Transverse colon (tissue), 4 donors: ENCODE data around the gene APC2. TPM values are rescaled to one million over a fixed set of nuclear protein-coding genes. Genes with fewer than 3 reads are reported as not detected.

ENCODE experiments used
- DNase-seq: peaks from one replicate; pipeline ENCODE4 v3.0.0-alpha.2; 2019
- H3K27ac ChIP-seq, 4 donors: fragments of 200-600 bp; sonication (generic); 2 replicates each; pipeline ENCODE4 v1.5.1; 2016 to 2018; ENCODE audit warnings: inconsistent platforms in 4 of 4
- H3K27me3 ChIP-seq: fragments of 200-600 bp; sonication (generic); 2 replicates; pipeline ENCODE4 v1.5.1; 2017; ENCODE audit warnings: inconsistent platforms
- H3K36me3 ChIP-seq, 4 donors: fragments of 200-600 bp; sonication (generic); 2 replicates each; pipeline ENCODE4 v1.5.1; 2017 to 2019; ENCODE audit warnings: inconsistent platforms in 4 of 4
- H3K4me1 ChIP-seq, 4 donors: fragments of 200-600 bp; sonication (generic); 2 replicates each; pipeline ENCODE4 v1.5.1; 2017 to 2020; ENCODE audit warnings: inconsistent platforms in 4 of 4
- H3K4me3 ChIP-seq, 4 donors: fragments of 200-600 bp; sonication (generic); 1 replicate in 1 of 4; 2 replicates in 3 of 4; pipeline versions ENCODE4 v1.5.1 to v1.6.1; 2017 to 2019; ENCODE audit warnings: inconsistent platforms in 4 of 4
- H3K9me3 ChIP-seq, 2 donors: fragments of 200-600 bp; sonication (generic); 2 replicates each; pipeline ENCODE4 v1.5.1; 2017 to 2019; ENCODE audit warnings: inconsistent platforms in 2 of 2
- EP300 ChIP-seq: sonication (generic); formaldehyde crosslinking; IDR thresholded peaks from one replicate; pipeline ENCODE4 v1.6.1; 2017; ENCODE audit warnings: antibody characterized with exemption, low read depth
- POLR2A ChIP-seq: fragments of 450-650 bp; IDR thresholded peaks from one replicate; pipeline ENCODE4 v1.6.1; 2016; ENCODE audit warnings: antibody characterized with exemption, mild to moderate bottlenecking, moderate library complexity
- POLR2AphosphoS5 ChIP-seq, 3 donors: sonication (generic); formaldehyde crosslinking; IDR thresholded peaks; one replicate each; pipeline ENCODE4 v1.6.1; 2016; ENCODE audit warnings: antibody characterized with exemption in 3 of 3
- WGBS, 2 donors: methylation state at CpG; one replicate each; pipeline ENCODE4 v1.1.5; 2018; ENCODE audit warnings: low coverage in 1 of 2; 5-methylcytosine and 5-hydroxymethylcytosine counted together
- in situ Hi-C, 4 donors: fragments of 200-750 bp; cut with MboI; loops; one replicate each; pipeline versions ENCODE4 v1.15.0 to v1.15.1; 2017; ENCODE audit warnings: low sequenced_read_pairs in 3 of 4, low pct_ligation_motif_present in 1 of 4, low pct_unique_long_range_greater_than_20kb in 1 of 4
- intact Hi-C: fragments of 100-400 bp; cut with DNase I; formaldehyde crosslinking; loops from one replicate; pipeline ENCODE4 v1.15.1; 2023; ENCODE audit warnings: low total_unique reads
- total RNA-seq, 4 donors: library from RNA; depleted of rRNA; stranded (reverse); fragments of >200 nt; gene quantifications; one replicate each; pipeline ENCODE4 v1.1.0, GENCODE V29; 2016
- TF ChIP-seq, protein P1 (sequence below), 5 experiments: fragments of 200-600 bp in 3 of 5; fragments of 450-650 bp in 2 of 5; sonication (generic) in 3 of 5; IDR thresholded peaks; 1 replicate in 2 of 5; 2 replicates in 3 of 5; pipeline ENCODE4 v1.5.1; 2016 to 2017; ENCODE audit warnings: antibody characterized with exemption in 5 of 5, inconsistent platforms in 3 of 5, mild to moderate bottlenecking in 2 of 5, moderate library complexity in 1 of 5

APC2 gene
- total RNA-seq, 4 donors from 2014 or later = under 0.01 to 6.0 (median 0.36) TPM

DNA sequence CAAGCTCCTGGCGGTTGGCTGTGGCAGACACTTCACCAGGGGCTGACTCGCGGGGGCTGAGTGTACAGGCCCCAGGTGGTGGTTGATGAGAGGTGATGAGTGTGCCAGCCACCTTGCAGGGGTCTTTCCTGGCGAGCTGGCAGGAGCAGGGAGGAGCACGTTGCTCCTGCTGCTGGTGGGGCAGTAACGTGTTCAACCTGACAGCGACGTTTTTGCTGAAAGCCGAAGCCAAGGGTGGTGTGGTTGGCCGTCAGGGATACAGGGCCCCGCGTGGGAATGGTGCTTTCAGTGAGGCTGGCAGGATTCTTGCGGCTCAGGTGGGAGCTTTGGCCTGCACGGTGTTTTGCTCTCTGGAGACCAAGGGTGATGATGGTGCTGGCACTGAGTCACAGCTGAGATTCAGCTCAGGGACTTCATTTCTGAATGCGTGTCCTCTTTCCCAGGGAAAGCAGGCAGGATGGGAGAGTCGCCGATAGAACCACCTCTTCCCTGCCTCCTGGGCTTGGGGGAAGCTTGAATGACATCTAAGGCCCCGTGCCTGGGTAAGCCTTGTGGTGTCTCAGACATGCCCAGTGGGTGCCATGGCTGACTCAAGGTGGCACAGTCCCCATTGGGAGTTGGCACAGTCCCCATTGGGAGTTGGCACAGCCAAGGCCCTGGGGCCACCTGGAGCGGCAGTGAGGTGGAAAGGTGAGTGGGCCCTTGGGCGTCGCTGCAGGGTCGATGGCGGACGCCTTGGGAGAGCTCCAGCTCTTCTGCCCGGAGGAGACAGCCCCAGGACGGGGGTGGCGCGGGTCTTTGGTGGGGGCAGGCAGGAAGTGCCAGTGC is 33.7 kb upstream of the APC2 start:
- in situ Hi-C loops = no loop called here
- Histone ChIP-seq H3K9me3 (no peaks in the 10 kb centered on the region), H3K36me3 (peaks cover 0 to 18% (median 5%) of the 10 kb centered on the region in 4 donors), H3K4me3 (peak overlapping the region in 1 of 4 donors; percentile 16), H3K4me1 (peaks cover 29 to 52% (median 46%) of the 10 kb centered on the region in 4 donors), H3K27me3 (no peaks in the 10 kb centered on the region), H3K27ac (peak overlapping the region; percentile 65 to 82 (median 78))
- intact Hi-C loops = no loop called here
- no peak for TF ChIP-seq POLR2AphosphoS5 (IDR thresholded peaks at IDR 0.05)
- TF ChIP-seq, protein P1, sequence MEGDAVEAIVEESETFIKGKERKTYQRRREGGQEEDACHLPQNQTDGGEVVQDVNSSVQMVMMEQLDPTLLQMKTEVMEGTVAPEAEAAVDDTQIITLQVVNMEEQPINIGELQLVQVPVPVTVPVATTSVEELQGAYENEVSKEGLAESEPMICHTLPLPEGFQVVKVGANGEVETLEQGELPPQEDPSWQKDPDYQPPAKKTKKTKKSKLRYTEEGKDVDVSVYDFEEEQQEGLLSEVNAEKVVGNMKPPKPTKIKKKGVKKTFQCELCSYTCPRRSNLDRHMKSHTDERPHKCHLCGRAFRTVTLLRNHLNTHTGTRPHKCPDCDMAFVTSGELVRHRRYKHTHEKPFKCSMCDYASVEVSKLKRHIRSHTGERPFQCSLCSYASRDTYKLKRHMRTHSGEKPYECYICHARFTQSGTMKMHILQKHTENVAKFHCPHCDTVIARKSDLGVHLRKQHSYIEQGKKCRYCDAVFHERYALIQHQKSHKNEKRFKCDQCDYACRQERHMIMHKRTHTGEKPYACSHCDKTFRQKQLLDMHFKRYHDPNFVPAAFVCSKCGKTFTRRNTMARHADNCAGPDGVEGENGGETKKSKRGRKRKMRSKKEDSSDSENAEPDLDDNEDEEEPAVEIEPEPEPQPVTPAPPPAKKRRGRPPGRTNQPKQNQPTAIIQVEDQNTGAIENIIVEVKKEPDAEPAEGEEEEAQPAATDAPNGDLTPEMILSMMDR (IDR thresholded peaks at IDR 0.05) = no peak
- no peak for TF ChIP-seq POLR2A
- no peak for TF ChIP-seq EP300
- WGBS, 2 donors = 71% methylated on average over 25 of the region's 28 CpGs; no CpG with 5 or more reads in 1 of the 2 donors
- DNase-seq = no peak

DNA sequence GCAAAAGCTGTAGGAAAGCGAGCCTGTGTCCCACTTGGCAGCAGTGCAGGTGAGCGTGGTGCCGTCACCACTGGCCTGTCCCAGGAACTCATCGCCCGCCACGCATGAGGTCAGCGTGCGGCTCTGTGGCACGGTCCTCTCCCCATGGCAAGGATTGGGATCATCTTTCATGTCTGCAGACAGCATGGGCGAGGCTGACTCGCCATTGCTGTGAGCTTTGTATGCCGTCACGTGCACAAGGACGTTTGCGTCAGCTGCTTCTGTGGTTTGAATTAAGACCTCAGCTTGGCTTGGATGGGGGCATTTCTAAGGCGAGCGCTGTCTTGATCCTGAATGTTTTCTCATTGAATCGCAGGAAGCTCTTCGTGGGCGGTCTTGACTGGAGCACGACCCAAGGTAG is 32.8 kb upstream of the APC2 start:
- Histone ChIP-seq H3K27ac (peak overlapping the region in 1 of 4 donors; percentile 77), H3K4me1 (peaks cover 23 to 43% (median 38%) of the 10 kb centered on the region in 4 donors), H3K27me3 (no peaks in the 10 kb centered on the region), H3K36me3 (peaks cover 0 to 20% (median 5%) of the 10 kb centered on the region in 4 donors), H3K9me3 (no peaks in the 10 kb centered on the region), H3K4me3 (no peak overlapping the region)
- TF ChIP-seq, protein P1 (IDR thresholded peaks at IDR 0.05) = no peak
- no peak for TF ChIP-seq POLR2A
- no peak for TF ChIP-seq POLR2AphosphoS5 (IDR thresholded peaks at IDR 0.05)
- no peak for TF ChIP-seq EP300
- in situ Hi-C loops (no loop called here), intact Hi-C loops (no loop called here)
- no peak for DNase-seq
- 88% methylated on average over 21 of the region's 21 CpGs; no CpG with 5 or more reads in 1 of the 2 donors for WGBS, 2 donors

DNA sequence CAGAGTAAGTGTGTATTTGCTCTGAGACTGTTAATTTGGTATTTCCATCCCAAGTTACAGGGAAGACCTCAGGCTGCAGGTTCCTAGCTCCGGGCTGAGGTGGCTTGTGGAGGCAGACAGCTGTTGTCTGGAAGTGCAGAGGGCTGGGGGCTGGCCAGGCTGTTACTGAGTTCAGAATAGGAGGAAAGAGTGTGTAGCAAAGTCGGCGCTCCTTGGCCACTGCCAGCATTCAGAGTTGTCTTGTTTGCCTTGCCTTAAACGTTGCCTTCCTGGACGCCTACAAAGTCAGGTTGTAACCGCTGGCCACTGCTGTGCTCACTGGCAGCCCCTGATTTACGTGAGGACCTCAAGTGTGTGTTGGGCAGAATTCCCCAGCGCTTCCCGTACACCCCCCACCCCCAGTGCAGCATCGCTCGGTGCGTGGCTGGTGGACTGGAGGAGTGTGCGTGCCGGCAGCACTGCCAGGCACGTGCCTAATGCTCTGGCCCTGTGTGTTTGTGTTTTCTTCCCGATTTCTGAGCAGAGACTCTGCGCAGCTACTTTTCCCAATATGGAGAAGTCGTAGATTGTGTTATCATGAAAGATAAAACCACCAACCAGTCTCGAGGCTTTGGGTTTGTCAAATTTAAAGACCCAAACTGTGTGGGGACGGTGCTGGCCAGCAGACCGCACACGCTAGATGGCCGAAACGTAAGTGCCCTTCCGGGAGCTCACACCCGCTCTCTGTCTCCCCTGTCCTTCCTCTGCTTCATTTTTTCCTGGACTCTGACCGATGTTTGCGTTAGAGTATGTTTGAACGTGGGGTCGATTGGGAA is 32.0 kb upstream of the APC2 start:
- in situ Hi-C loops = no loop called here
- Histone ChIP-seq H3K36me3 (peaks cover 0 to 22% (median 9%) of the 10 kb centered on the region in 4 donors), H3K4me1 (peaks cover 23 to 37% (median 31%) of the 10 kb centered on the region in 4 donors), H3K4me3 (no peak overlapping the region), H3K9me3 (no peaks in the 10 kb centered on the region), H3K27me3 (no peaks in the 10 kb centered on the region), H3K27ac (peak overlapping the region in 2 of 4 donors; percentile 28 to 77)
- TF ChIP-seq POLR2A (no peak), EP300 (no peak), POLR2AphosphoS5 (IDR thresholded peaks at IDR 0.05) (no peak)
- TF ChIP-seq, protein P1 (IDR thresholded peaks at IDR 0.05) = no peak
- intact Hi-C loops = no loop called here
- 85 to 86% methylated on average over 14 to 30 of the region's 30 CpGs for WGBS, 2 donors
- no peak for DNase-seq

DNA sequence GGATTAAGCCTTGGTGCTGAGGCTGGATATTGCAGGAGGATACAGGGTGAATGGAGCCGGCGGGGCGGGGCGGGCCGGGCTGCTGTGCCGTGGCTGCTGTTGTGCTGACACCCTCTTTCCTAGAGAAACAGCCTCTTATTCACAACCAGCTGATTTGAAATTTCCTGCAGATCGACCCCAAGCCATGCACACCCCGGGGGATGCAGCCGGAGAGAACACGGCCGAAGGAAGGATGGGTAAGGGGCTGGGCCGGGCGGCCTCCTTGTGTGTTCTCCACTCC is 31.5 kb upstream of the APC2 start:
- no peaks in the 10 kb centered on the region for H3K27me3 ChIP-seq
- 92% methylated on average over 13 of the region's 13 CpGs; no CpG with 5 or more reads in 1 of the 2 donors for WGBS, 2 donors
- intact Hi-C loops (no loop called here), in situ Hi-C loops (no loop called here)
- peaks cover 0 to 27% (median 11%) of the 10 kb centered on the region in 4 donors for H3K36me3 ChIP-seq
- H3K9me3 ChIP-seq = no peaks in the 10 kb centered on the region
- H3K4me3 ChIP-seq = no peak overlapping the region
- TF ChIP-seq POLR2A (no peak), EP300 (no peak), POLR2AphosphoS5 (IDR thresholded peaks at IDR 0.05) (no peak)
- TF ChIP-seq, protein P1 (IDR thresholded peaks at IDR 0.05) = no peak
- peak overlapping the region in 1 of 4 donors; percentile 28 for H3K27ac ChIP-seq
- H3K4me1 ChIP-seq = peaks cover 23 to 37% (median 31%) of the 10 kb centered on the region in 4 donors
- DNase-seq = no peak
